ENCODE results near the gene OR4D2. TPM values are rescaled to one million over a fixed set of nuclear protein-coding genes. Genes with fewer than 3 reads are reported as not detected.

Gene OR4D2
- not detected in 2 replicates for total RNA-seq

GRCh38 chr17:58166682-58167081 lies at the start of gene OR4D2:
OR4D2 (plus strand) TSS chr17:58166982; CDS start chr17:58169656, 2,674 bp downstream.

GRCh38 chr17:58147930-58148434 lies 18.8 kb upstream of the OR4D2 start, which contains the start of gene OR4D1:
OR4D1 (plus strand) TSS chr17:58148384; CDS start chr17:58155154, 6,770 bp downstream.

GRCh38 chr17:58192612-58193011 lies 25.8 kb downstream of the OR4D2 start, which contains the start of gene EPX:
EPX (plus strand) TSS chr17:58192726; CDS start chr17:58192847, 121 bp downstream.

GRCh38 chr17:58219007-58219788 lies 52.4 kb downstream of the OR4D2 start, which contains the start of gene MKS1:
MKS1 (minus strand) TSS chr17:58219255; CDS start chr17:58219230, 25 bp downstream.

Other genes starting within 250 kb of the OR4D2 start
- gene CUEDC1, start 211.6 kb upstream of the OR4D2 start, total RNA-seq = 31.1 and 33.0 TPM in 2 replicates
- 17.9 and 24.1 TPM in 2 replicates for gene VEZF1, start 178.7 kb upstream of the OR4D2 start, total RNA-seq
- 165 and 182 TPM in 2 replicates for gene SRSF1, start 159.7 kb upstream of the OR4D2 start, total RNA-seq
- 11.3 and 12.5 TPM in 2 replicates for gene DYNLL2, start 83.6 kb upstream of the OR4D2 start, total RNA-seq
- gene OR4D1, start 18.6 kb upstream of the OR4D2 start, total RNA-seq = not detected in 2 replicates
- not detected in 2 replicates for gene EPX, start 25.7 kb downstream of the OR4D2 start, total RNA-seq
- 13.4 and 16.2 TPM in 2 replicates for gene MKS1, start 52.3 kb downstream of the OR4D2 start, total RNA-seq
- not detected in 2 replicates for gene LPO, start 71.6 kb downstream of the OR4D2 start, total RNA-seq
- not detected in 2 replicates for gene MPO, start 114.0 kb downstream of the OR4D2 start, total RNA-seq
- 0.32 TPM in 1 of 2 replicates, not detected in the other for gene TSPOAP1, start 161.8 kb downstream of the OR4D2 start, total RNA-seq
- gene SUPT4H1, start 185.2 kb downstream of the OR4D2 start, total RNA-seq = 30.5 and 40.5 TPM in 2 replicates